AG08395 (cell line): ENCODE results near the gene MYO9B.

Experiments
- DNase-seq: peaks from one replicate; pipeline ENCODE4 v3.0.0; 2012; ENCODE audit warnings: mixed read lengths, low spot score

MYO9B gene

DNA sequence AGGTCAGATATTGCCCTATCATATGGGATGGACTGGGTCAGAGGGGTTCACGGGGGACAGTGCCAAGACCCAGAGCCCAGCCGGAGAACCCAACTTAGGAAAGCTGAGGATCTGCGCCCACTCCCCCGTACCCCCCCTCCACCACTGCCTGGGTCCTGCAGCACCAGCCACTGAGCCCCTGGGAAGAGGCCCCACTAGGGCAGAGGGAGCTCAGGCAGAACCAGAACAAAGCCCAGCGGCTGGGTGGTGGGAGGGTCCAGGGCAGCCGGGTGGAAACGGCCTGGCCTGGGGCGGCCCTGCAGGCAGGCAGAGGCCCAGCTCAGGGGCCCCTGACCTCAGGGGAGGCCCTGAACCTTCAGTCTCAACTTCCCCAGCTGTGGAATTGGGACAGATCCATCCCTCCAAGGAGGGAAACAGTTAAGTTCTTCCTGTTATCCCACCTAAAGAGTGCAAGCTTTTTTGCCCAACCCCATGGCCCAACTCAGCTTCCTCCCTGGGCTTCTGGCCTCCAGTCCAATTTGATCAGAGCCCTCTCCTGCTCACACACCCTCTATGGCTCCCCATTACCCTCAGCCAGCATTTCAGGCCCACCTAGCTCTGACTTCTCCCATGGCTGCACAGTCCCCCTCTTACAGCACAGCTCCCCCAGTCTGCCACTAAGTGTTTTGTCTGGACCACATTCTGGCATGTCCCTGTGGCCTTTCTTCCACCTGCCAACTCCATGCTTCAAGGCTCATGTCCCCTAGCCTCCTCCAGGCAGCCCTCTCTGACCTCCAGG lies 167.0 kb downstream of the MYO9B start:
- no peak for DNase-seq

DNA sequence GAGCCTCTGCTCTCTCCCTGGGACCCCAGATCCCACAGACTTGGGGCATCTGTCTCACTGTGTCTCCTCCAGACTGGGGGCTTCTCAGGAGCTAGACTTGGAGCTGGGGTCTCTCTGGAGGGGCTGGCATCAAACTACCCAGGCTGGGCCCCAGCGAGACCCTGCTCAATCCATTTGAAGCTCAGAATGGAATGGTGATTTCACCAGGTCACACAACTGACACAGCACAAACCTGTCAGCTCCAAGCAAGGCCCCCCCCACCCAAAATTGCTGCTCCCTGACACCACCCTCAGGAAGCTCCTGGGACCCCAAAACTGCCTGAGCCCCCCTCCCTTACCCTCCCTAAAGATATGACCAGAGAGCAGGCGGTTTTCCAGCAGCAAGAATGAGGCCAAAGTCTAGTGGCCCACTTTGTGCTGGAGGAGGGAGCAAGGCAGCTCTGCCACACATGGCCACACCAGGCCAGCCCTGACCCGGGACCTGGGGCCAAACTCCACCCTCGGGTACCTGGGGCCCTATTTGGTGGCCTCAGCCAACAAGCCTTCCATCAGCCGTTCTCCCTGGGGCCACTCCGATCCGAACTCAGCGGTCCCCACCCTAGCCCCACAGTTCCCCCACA lies 167.7 kb downstream of the MYO9B start:
- DNase-seq = no peak

DNA sequence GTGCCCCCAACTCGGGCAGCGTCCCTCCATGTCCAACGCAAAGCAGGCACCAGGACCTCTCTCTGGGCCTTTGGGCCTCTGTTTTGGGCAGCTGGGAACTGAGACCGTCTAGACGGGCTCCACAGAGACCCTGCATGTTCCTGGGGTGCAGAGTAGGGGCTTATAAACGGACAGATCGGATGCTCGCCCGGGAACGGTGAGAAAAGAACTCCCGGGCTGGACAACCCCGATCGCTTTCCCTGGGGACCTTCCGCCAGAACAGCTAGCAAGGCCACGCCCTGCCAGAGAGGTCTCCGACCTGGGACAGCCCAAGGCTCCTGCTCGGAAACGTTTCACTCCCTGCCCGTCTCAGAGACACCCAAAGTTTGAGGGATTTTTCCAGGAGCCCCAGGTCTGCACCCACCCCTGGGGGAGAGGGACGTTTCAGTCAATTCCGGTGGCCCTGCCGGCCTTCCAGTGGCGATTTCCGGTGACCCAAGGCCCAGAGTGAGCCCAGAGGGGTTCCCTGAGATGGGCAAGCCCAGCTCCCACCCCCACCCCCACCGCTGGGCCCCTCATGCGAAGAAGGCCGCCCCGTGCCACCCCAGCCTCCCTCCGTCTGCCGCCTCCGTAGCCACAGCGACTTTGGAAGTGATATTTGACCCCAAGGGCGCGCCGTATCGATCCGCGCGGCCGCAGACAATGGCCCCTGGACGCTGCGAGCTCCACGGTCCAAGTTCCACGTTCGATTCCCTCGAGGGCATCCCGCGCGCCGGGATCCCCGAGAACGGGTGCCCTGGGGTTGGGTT lies 168.4 kb downstream of the MYO9B start:
- DNase-seq = peak; percentile 65

DNA sequence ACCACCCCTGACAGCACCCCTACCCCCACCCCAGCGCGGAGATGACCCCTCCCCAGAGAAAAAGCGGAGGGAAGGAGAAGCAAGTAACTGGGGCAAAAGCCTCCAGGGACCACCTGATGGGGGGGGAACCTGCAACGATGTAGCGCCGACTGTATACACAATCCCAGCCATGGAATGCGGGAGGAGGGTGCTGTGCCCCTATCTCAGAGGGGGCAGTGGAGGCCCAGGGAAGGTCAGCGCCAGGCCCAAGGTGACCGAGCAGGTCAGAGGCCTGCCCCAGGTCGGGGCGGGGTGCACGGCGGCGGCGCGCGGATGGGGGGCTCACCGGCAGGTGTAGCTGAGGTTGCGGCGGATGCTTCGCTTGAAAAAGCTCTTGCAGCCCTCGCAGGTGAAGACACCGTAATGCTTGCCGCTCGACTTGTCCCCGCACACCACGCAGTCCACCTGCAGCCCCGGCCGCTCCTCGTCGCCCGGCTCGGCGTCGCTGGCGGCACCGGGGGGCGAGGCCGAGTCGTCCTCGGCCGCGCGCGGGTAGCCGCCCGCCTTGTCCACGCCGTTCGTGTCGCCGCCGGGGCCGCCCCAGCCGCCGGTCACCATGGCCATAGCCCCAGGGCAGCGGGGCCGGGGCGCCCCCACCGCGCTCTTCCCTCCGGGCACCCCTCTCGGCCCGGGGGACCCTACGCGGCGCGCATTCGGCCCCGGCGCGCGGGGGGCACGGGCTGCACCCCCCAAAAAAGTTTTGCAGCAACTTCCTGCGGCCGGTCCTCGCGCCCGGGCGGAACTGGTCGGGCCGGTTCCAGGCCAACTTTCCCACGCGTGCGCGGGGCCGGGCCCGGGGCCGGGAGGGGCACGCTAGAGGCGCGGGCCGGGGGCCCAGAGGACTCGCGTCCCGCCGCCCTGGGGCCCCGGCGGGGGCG lies 169.3 kb downstream of the MYO9B start:
- DNase-seq = no peak

DNA sequence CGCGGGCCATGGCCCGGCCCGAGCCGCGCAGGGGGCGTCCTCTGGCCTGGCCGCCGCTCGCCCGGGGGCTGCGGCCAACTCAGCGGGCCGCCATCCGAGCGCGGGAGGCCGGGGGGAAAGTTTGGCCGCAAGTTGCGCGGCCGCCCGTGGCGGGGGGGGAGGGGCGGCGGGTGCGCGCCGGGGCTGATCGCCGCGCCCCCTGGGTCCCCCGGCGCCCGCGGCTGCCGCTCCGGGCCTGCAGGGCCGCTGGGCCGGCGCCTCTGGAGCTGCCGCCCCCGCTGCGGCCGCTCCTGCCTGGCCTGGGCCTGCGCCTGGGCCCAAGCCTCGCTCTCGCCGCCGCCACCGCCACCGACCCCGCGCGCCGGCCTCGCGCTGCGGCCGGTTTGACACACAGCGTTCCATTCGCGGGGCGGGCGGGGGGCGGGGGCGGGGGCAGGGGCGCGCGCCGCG lies 170.0 kb downstream of the MYO9B start, which contains the start of gene NR2F6:
Gene NR2F6 (minus strand): TSS at position 385 of the 450 bp plus-strand sequence. CDS start 699 bp downstream, outside the sequence.
- DNase-seq = peak; percentile 35

DNA sequence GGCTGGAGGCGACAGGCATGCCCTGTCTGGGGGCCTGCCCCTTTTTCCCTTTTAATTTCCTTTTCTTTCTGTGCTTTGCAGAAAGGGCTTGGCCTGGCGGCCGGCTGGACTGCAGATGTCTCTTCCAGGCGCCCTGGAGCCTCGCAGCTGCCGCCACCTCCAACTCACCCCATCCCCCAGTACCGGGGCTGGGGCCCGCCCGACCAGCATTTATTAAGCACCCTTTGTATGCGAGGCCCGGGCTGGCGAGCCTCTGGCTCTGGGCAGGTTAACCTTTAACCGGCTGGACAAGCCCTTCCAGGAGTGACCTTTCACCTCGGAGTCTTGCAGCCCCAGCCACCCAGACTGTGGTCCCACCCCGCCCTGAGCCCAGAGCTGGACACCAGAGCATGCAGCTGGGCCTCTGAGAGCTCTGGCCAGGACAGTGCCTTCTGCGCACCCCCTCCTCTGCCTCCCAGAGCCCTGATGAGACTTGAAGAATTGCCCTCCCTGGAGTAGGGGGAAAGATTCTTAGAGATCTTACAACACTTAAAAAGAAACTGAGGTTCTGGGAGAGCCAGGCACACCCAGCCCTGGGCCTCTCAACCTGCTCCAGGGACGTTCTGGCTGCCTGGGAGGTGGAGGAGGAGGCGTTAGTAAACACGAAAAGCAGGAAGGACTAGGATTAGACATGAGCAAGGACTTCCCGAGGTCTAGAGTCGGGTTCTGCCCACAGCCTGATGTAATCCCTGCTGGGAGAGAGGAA lies 171.3 kb downstream of the MYO9B start:
- DNase-seq = peak; percentile 35

DNA sequence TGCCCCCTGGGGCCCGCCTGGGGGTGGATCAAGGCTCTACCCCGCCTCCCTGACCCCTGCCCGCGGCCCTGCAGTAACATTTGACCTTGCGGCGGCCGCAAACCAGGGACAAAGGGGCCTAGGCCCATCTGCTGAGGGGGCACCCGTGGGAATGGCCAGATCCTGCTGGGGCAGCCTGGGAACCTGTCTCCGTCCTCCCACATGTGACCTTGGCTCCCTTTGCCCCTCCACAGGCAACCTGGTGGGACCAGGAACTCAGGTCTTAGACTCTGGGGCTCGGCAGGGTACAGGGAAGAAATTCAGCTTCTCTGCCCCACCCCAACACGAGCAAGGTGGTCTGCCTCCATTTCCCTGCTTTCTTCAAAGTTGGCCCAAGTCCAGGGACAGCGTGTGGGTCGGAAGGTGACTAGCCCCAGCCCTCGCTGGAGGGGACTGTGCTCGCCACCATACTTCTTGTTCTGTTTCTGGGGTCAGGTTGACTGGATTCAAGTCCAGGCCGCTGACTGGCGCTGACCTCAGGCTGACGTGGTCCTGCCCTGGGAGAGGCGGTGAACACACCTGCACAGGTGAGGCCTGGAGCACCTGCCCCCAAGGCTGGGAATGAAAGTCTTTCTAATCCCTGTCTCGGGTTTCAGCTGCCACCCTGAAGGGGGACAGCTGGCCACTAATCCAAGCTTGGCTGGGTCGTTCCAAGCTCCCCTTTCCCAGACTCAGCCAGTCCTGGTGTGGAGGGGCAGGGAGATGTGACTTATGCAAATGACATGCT lies 172.6 kb downstream of the MYO9B start:
- no peak for DNase-seq

DNA sequence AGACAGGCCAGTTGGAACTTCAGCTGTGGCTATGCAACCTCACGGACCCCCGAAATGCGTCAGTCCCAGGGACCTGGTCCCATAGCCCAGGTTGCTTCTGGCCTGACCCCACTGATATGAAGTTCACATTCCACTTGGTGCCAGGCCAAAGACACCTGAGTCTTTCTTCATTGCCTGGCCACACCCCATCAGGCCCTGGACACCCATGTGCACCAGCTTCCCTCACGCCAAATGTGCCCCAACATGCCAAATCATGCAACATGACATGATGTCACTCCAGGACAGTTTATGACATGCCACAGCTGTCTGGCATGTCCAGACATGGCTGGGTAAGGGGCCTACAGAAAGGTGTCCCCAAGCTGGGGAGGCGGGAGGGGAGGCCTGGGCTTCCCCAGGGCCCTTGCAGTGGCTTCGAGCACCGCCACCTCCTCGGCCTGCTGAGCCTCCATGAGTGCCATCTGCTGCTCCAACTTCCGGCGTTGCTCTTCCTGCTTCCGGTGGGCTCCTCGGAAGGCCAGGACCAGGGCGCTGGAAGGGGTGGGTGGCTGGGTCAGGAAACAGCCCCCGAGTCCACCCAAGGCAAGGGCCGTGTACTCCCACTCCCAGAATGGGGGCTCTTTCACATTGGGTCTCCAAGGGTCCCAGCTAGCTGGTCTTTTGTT lies 174.4 kb downstream of the MYO9B start:
- DNase-seq = no peak

DNA sequence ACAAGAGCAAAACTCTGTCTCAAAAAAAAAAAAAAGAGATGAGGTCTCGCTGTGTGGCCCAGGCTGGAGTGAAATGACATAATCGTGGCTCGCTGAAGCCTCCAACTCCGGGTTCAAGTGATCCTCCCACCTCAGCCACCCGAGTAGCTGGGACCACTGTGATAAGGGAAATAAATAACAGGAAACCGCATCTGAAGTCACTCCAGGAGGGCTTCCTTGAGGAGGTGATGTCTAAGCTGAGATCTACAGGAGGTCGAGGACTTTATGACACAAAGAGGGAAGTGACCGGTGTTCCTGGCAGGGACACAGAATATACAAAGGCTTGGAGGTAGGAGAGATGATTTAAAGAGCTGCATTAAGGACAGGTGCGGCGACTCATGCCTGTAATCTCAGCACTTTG lies 179.1 kb downstream of the MYO9B start:
- no peak for DNase-seq

DNA sequence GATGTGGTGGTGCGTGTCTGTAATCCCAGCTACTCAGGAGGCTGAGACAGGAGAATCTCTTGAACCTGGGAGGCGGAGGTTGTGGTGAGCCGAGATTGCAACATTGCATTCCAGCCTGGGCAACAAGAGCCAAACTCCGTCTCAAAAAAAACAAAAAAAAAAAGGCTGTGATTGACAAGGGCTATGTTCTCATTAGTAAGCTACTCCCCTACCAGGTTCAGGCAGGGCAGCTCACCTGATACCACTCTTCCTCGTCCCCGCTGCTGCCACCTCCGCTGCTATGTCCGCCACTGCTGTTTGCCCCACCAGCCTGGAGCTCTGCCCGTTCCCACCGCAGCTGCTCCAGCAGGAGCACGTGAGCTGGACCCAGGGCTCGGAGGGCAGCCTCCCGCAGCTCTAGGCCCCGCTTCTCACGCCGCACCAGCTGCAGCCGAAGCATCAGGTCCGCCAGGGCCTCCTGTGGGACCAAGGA lies 179.6 kb downstream of the MYO9B start:
- DNase-seq = no peak

DNA sequence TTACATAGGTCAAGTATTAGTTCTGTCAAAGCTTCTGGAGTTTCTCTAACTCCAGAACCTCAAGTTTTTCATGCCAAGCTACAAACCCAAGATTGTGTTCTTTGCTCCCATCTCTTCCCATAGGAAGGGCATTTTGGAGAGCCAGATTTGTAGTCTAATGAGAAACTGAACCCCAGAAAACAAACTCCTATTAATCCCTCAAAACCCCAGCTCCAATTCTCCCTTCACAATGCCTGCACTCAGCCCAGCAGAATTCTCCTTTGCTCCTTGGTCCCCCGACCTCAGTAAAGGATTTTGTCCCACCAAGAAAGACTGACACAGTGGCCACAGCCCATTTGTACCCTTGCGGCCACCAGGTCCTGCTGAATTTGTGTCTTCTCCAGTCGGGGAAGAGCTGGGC lies 180.6 kb downstream of the MYO9B start:
- no peak for DNase-seq

DNA sequence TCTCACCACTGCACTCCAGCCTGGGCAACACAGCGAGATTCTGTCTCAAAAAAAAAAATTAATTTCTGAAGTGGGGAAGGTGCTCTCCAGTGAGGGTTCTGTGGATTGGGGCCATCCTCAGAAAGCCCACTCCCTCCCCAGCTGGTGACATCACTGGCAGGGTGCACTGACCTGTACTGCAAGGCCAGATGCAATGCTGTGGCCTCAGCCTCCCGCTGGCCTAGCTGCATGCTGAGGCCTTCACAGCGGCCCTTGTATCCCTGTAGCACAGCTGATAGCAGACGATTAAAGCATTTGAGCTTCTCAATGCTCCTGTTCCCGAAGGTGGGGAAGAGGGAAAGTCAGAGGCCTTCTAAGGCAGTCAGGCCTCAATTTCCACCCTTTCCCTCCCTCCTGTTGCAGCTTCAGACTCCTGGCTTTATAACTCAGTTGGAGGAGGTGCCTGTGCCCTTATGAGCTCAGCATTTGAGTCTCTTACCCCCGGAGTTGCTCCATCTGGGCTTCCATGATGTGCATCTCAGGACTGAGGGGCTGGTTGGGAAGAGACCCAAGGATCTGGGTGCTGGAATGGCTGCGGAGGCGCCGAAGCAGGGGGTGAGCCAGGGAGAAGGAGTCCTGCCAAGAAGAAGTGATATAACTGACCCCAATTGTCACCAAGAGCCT lies 183.7 kb downstream of the MYO9B start:
- DNase-seq = no peak

DNA sequence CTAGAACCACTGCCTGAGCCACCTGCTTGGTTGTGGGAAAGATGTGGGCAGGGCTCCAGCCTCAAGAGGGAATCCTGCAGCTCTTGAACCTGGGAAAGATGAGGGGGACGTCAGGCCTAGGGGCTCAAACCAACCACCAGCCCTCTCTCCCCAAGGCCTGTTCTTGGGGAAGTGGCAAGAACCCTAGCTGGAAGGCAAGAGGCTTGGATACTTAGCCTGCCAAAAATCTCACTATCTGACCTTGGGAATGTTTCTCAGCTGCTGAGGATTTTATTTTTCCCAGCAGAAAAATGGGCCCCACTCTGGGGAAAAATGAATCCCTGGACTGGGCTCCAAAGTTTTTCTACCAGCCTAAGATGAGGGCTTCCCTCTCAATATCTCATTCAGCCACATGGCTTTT lies 184.4 kb downstream of the MYO9B start:
- DNase-seq = no peak

DNA sequence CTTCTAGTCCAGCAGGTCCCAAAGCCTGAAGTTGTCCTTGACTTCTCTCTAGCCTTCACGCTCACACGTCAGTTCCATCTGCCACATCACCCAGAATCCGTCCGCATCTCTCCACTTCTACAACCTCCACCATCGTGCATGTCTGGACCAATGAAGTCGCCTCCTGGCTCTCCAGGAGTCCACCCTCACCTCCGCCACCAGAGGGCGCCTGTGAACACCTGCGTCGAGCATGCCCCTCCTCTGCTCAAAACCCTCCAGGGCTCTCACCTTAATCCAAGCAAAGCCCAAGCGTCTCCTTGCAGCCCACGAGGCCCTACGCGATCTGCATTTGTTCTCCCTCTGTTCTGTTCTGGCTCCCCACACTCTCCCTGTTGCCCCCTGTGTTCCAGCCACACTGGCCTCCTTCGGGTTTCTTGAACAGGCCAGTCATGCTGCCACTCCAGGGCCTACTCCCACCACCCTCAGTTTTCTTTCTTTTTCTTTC lies 185.3 kb downstream of the MYO9B start:
- DNase-seq = peak; percentile 89

DNA sequence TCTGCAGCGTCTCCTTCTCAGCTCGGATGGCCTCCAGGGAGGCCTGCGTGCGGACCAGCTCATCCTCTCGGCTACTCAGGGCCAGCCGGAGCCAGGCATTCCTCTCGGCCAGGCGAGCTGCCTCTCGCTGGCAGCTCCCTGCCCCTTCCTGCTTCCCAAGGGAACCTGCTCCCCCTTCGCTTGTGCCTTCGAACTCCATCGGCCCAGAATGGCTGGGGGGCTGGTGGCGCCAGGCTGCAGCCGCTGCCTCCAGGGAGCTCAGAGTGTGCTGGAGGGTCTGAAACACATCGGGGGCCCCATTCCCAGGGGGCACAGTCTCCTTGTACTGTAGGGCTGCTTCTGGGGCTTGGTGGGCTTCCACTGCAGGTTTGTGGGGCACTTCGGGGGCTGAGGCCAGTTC lies 187.0 kb downstream of the MYO9B start:
- no peak for DNase-seq
